GM12878 (cell line): ENCODE results near the gene CDKN1C. TPM values are rescaled to one million over a fixed set of nuclear protein-coding genes. Genes with fewer than 3 reads are reported as not detected.

Source experiments
- ATAC-seq: fragments of 200-7000 bp; cut with Tn5 transposase; 3 replicates; pipeline ENCODE4 v1.9.1; 2020; ENCODE audit warnings: mild to moderate bottlenecking, moderate library complexity
- BruUV-seq: library from RNA; stranded (reverse); fragments of 400-500 nt; replicated peaks from 2 replicates; lab custom pipeline; 2021; lab: Mats Ljungman, UMichigan
- CTCF ChIA-PET: fragments of 300-600 bp; sonication (Branson Sonifier 250); formaldehyde crosslinking; extraction: SDS; loops from one replicate; lab custom pipeline; 2021; ENCODE audit warnings: inconsistent platforms; lab: Yijun Ruan, JAX
- POLR2A ChIA-PET: fragments of 350-600 bp; formaldehyde crosslinking; extraction: SDS; loops from one replicate; lab custom pipeline; 2021; ENCODE audit warnings: inconsistent platforms; lab: Charles Lee
- RAD21 ChIA-PET: fragments of 300-600 bp; sonication (Branson Sonifier 250); formaldehyde crosslinking; loops from one replicate; lab custom pipeline; 2023; ENCODE audit warnings: antibody characterized with exemption; ENCODE audit not compliant: unreplicated experiment; lab: Charles Lee
- SMC1A ChIA-PET: fragments of 300-600 bp; sonication (Branson Sonifier 250); formaldehyde crosslinking; loops from one replicate; lab custom pipeline; 2023; ENCODE audit not compliant: unreplicated experiment, uncharacterized antibody; lab: Charles Lee
- DNase-seq: peaks from one replicate; pipeline ENCODE4 v3.0.0-alpha.2; 2011; ENCODE audit warnings: low read depth, low spot score
- FAIRE-seq: peaks from 3 replicates; lab custom pipeline; 2011; peaks lifted over from hg19 to GRCh38; lab: Jason Lieb, UNC
- H2AFZ ChIP-seq: 2 replicates; pipeline ENCODE4 v1.6.0; 2011; ENCODE audit warnings: low read depth, low read length, control low read depth; ENCODE audit not compliant: control insufficient read depth
- H3K27ac ChIP-seq: 2 replicates; pipeline ENCODE4 v1.5.1; 2011; ENCODE audit warnings: control low read depth; ENCODE audit not compliant: control insufficient read depth, insufficient read depth
- H3K27me3 ChIP-seq, 2 experiments: replicated peaks in 1 of 2; 2 replicates each; pipeline versions ENCODE4 v1.6.0 to v1.6.1; 2011; ENCODE audit warnings: low read length in 1 of 2; ENCODE audit not compliant: control insufficient read depth in 2 of 2, insufficient read depth in 2 of 2
- H3K36me3 ChIP-seq, 2 experiments: 2 replicates each; pipeline ENCODE4 v1.5.1; 2011; ENCODE audit warnings: low read length in 1 of 2; ENCODE audit not compliant: control insufficient read depth in 2 of 2, insufficient read depth in 2 of 2
- H3K4me1 ChIP-seq: 2 replicates; pipeline ENCODE4 v1.6.1; 2011; ENCODE audit warnings: mild to moderate bottlenecking, low read length, moderate library complexity, mixed read lengths; ENCODE audit not compliant: control insufficient read depth, insufficient read depth
- H3K4me2 ChIP-seq: 2 replicates; pipeline ENCODE4 v1.6.0; 2011; ENCODE audit warnings: control low read depth; ENCODE audit not compliant: control insufficient read depth, insufficient read depth
- H3K4me3 ChIP-seq: fragments of 200-600 bp; sonication (generic); 2 replicates; pipeline ENCODE4 v1.5.1; 2016
- H3K79me2 ChIP-seq: 2 replicates; pipeline ENCODE4 v1.6.0; 2011; ENCODE audit warnings: low read length; ENCODE audit not compliant: control insufficient read depth, insufficient read depth
- H3K9ac ChIP-seq: 2 replicates; pipeline ENCODE4 v1.8.0; 2011; ENCODE audit warnings: low read length, control low read depth, mixed read lengths; ENCODE audit not compliant: control insufficient read depth, insufficient read depth
- H3K9me3 ChIP-seq: replicated peaks from 3 replicates; pipeline ENCODE4 v1.5.1; 2011; ENCODE audit warnings: mild to moderate bottlenecking, low read length; ENCODE audit not compliant: control insufficient read depth, insufficient read depth
- H4K20me1 ChIP-seq: 2 replicates; pipeline ENCODE4 v1.6.0; 2011; ENCODE audit not compliant: control insufficient read depth, insufficient read depth
- BCL3 ChIP-seq: IDR thresholded peaks from 2 replicates; pipeline ENCODE4 v1.6.1; 2011; ENCODE audit warnings: borderline replicate concordance, low read depth, mild to moderate bottlenecking, moderate library complexity, low read length; ENCODE audit not compliant: insufficient read depth, poor library complexity, severe bottlenecking
- CHD4 ChIP-seq: fragments of 200-600 bp; sonication (generic); IDR thresholded peaks from 2 replicates; pipeline ENCODE4 v1.6.1; 2016; ENCODE audit warnings: mild to moderate bottlenecking
- FOXK2 ChIP-seq: fragments of 450-650 bp; IDR thresholded peaks from 2 replicates; pipeline ENCODE4 v1.6.1; 2017; ENCODE audit warnings: mild to moderate bottlenecking, moderate library complexity
- HDAC6 ChIP-seq: fragments of 200-600 bp; sonication (generic); IDR thresholded peaks from one replicate; pipeline ENCODE4 v1.8.0; 2017; ENCODE audit warnings: antibody characterized with exemption; ENCODE audit not compliant: unreplicated experiment
- IKZF1 ChIP-seq: fragments of 450-650 bp; conservative IDR thresholded peaks from 2 replicates; pipeline ENCODE4 v1.6.1; 2017; ENCODE audit warnings: antibody characterized with exemption, mild to moderate bottlenecking
- KDM1A ChIP-seq: fragments of 200-600 bp; sonication (generic); IDR thresholded peaks from 2 replicates; pipeline ENCODE4 v1.6.1; 2016; ENCODE audit warnings: borderline replicate concordance
- POLR2A ChIP-seq: IDR thresholded peaks from 2 replicates; pipeline ENCODE4 v1.6.1; 2011; ENCODE audit warnings: low read depth, mild to moderate bottlenecking, low read length
- POU2F2 ChIP-seq: IDR thresholded peaks from 3 replicates; pipeline ENCODE4 v1.6.1; 2011; ENCODE audit warnings: low read depth, mild to moderate bottlenecking, low read length, borderline replicate concordance
- TCF12 ChIP-seq: IDR thresholded peaks from 2 replicates; pipeline ENCODE4 v1.6.1; 2011; ENCODE audit warnings: low read depth, mild to moderate bottlenecking, low read length
- YY1 ChIP-seq: IDR thresholded peaks from 2 replicates; pipeline ENCODE4 v1.6.1; 2011; ENCODE audit warnings: low read depth, mild to moderate bottlenecking, low read length
- ZBTB11 ChIP-seq: fragments of 450-650 bp; formaldehyde crosslinking; IDR thresholded peaks from 2 replicates; pipeline ENCODE4 v1.5.0; 2022; ENCODE audit warnings: mild to moderate bottlenecking, missing genetic modification characterization
- ZNF592 ChIP-seq: fragments of 450-650 bp; IDR thresholded peaks from 2 replicates; pipeline ENCODE4 v1.6.1; 2017; ENCODE audit warnings: mild to moderate bottlenecking, moderate library complexity
- ZNF687 ChIP-seq: fragments of 450-650 bp; IDR thresholded peaks from 2 replicates; pipeline ENCODE4 v1.6.1; 2017; ENCODE audit warnings: mild to moderate bottlenecking, moderate library complexity
- WGBS: methylation state at CpG from one replicate; pipeline ENCODE4 v1.1.6; 2016; ENCODE audit warnings: low lambda C conversion rate; ENCODE audit not compliant: insufficient replicate concordance, insufficient coverage; ENCODE audit errors: missing lambda C conversion rate; 5-methylcytosine and 5-hydroxymethylcytosine counted together
- in situ Hi-C: fragments of 300-500 bp; cut with MboI; formaldehyde crosslinking; loops from 9 replicates; pipeline ENCODE4 v1.14.3; 2018; ENCODE audit warnings: mixed read lengths
- intact Hi-C: fragments of 100-400 bp; cut with micrococcal nuclease; formaldehyde crosslinking; loops from one replicate; pipeline ENCODE4 v1.14.2; 2022; ENCODE audit not compliant: unreplicated experiment
- polyA plus RNA-seq, 11 experiments: library from polyadenylated mRNA; depleted of rRNA in 4 of 11; unstranded in 6 of 11; stranded (reverse) in 5 of 11; fragments of >200 nt; fragmentation: Nextera tagmentation in 4 of 11; fragmentation: Illumina TruSeq in 1 of 11; extraction: Ambion mirVana in 4 of 11; extraction: Trizol in 1 of 11; gene quantifications; 1 replicate in 1 of 11; 2 replicates in 10 of 11; pipeline versions ENCODE4 v1.2.1 to v1.2.3, GENCODE V29; 2011 to 2016; ENCODE audit warnings: inconsistent platforms in 2 of 11, missing spikeins in 2 of 11, low read depth in 1 of 11
- total RNA-seq, 4 experiments: library from RNA; depleted of rRNA in 3 of 4; stranded (reverse); fragments of >200 nt in 3 of 4; fragmentation: Illumina TruSeq in 1 of 4; extraction: Trizol in 1 of 4; gene quantifications; 2 replicates each; pipeline versions ENCODE4 v1.2.1 to v1.2.3, GENCODE V29; 2013 to 2021

Gene CDKN1C
- total and polyA plus RNA-seq, 10 of the 15 experiments (the other 5 are each of a cell fraction or from before 2014, with no cell fraction given), result 0.05 to 0.21 (median 0.14) TPM; not detected in 7

- CTCF ChIA-PET, result no interaction called here
- no peak for TF ChIP-seq CHD4
- TF ChIP-seq POU2F2, result no peak
- no peak for TF ChIP-seq ZNF687
- TF ChIP-seq BCL3, result no peak
- TF ChIP-seq ZBTB11 (CRISPR knock-in tag), result no peak
- no peak for TF ChIP-seq FOXK2
- TF ChIP-seq IKZF1, result no peak
- TF ChIP-seq YY1, result no peak
- TF ChIP-seq KDM1A, result no peak
- TF ChIP-seq HDAC6, result no peak
- no peak for TF ChIP-seq POLR2A
- no peak for TF ChIP-seq ZNF592
- no peak for TF ChIP-seq TCF12
Observed at GRCh38 chr11:2857918-2858317, 27.7 kb downstream of the CDKN1C start.

More at GRCh38 chr11:2857918-2858317, 27.7 kb downstream of the CDKN1C start:
- Histone ChIP-seq H3K36me3 (no peaks in the 10 kb centered on the region), H3K79me2 (no peaks in the 10 kb centered on the region), H3K9ac (no peak overlapping the region), H3K27ac (no peak overlapping the region), H3K9me3 (no peaks in the 10 kb centered on the region), H3K27me3 (no peaks in the 10 kb centered on the region; a peak in 3 of 4 replicates), H3K4me3 (no peak overlapping the region), H3K4me2 (no peak overlapping the region), H2AFZ (no peak overlapping the region), H3K4me1 (no peaks in the 10 kb centered on the region), H4K20me1 (no peaks in the 10 kb centered on the region)
- whole genome bisulfite sequencing, result 49% methylated on average over 7 of the region's 18 CpGs
- ATAC-seq (no peak), DNase-seq (no peak), FAIRE-seq (no peak)
- intact Hi-C loops, result no loop called here
- BruUV-seq, result no TSS peak
- POLR2A ChIA-PET, result no interaction called here
- RAD21 ChIA-PET, result no interaction called here
- SMC1A ChIA-PET, result no interaction called here
- in situ Hi-C loops, result no loop called here
